Keratinocyte (primary cell): ENCODE data around the gene TH. TPM values are rescaled to one million over a fixed set of nuclear protein-coding genes. Genes with fewer than 3 reads are reported as not detected.

Experiments
- DNase-seq: peaks from one replicate; pipeline ENCODE4 v3.0.0-alpha.2; 2011; ENCODE audit warnings: low read depth, missing footprints, low spot score
- FAIRE-seq: peaks from 2 replicates; lab custom pipeline; 2011; peaks lifted over from hg19 to GRCh38; lab: Jason Lieb, UNC
- H2AFZ ChIP-seq: 2 replicates; pipeline ENCODE4 v1.6.0; 2012; ENCODE audit warnings: low read length, control low read depth, inconsistent platforms; ENCODE audit not compliant: control insufficient read depth
- H3K27ac ChIP-seq: 2 replicates; pipeline ENCODE4 v1.5.1; 2011; ENCODE audit warnings: low read length; ENCODE audit not compliant: control insufficient read depth, insufficient read depth
- H3K27me3 ChIP-seq: 3 replicates; pipeline ENCODE4 v1.6.0; 2011; ENCODE audit warnings: low read length; ENCODE audit not compliant: control insufficient read depth, insufficient read depth; ENCODE audit errors: extremely low read depth
- H3K36me3 ChIP-seq, 2 experiments: 2 replicates in 1 of 2; 3 replicates in 1 of 2; pipeline ENCODE4 v1.5.1; 2011; ENCODE audit warnings: low read length in 2 of 2, mild to moderate bottlenecking in 1 of 2; ENCODE audit not compliant: control insufficient read depth in 2 of 2, insufficient read depth in 2 of 2; ENCODE audit errors: extremely low read depth in 1 of 2
- H3K4me1 ChIP-seq: 3 replicates; pipeline ENCODE4 v1.5.1; 2011; ENCODE audit warnings: low read length; ENCODE audit not compliant: control insufficient read depth, insufficient read depth; ENCODE audit errors: extremely low read depth
- H3K4me2 ChIP-seq: 3 replicates; pipeline ENCODE4 v1.6.0; 2011; ENCODE audit warnings: low read depth, low read length; ENCODE audit not compliant: control insufficient read depth, insufficient read depth; ENCODE audit errors: extremely low read depth
- H3K4me3 ChIP-seq, 3 experiments: fragments of 200-600 bp in 1 of 3; sonication (generic) in 1 of 3; 2 replicates in 2 of 3; 3 replicates in 1 of 3; pipeline ENCODE4 v1.5.1; 2011 to 2016; ENCODE audit warnings: low read length in 3 of 3, mild to moderate bottlenecking in 3 of 3, control low read depth in 2 of 3, inconsistent platforms in 1 of 3, low read depth in 1 of 3, mixed read lengths in 1 of 3, mixed run types in 1 of 3, moderate library complexity in 1 of 3; ENCODE audit not compliant: control insufficient read depth in 2 of 3, insufficient read depth in 2 of 3; ENCODE audit errors: extremely low read depth in 1 of 3
- H3K79me2 ChIP-seq: 2 replicates; pipeline ENCODE4 v1.6.0; 2012; ENCODE audit warnings: low read length; ENCODE audit not compliant: control insufficient read depth, insufficient read depth
- H3K9ac ChIP-seq: 3 replicates; pipeline ENCODE4 v1.6.0; 2011; ENCODE audit warnings: low read length; ENCODE audit not compliant: control insufficient read depth, insufficient read depth; ENCODE audit errors: extremely low read depth
- H3K9me1 ChIP-seq: 3 replicates; pipeline ENCODE4 v1.6.0; 2011; ENCODE audit warnings: low read length; ENCODE audit not compliant: control insufficient read depth, insufficient read depth; ENCODE audit errors: extremely low read depth
- H3K9me3 ChIP-seq: 2 replicates; pipeline ENCODE4 v1.5.1; 2012; ENCODE audit warnings: low read depth, low read length; ENCODE audit not compliant: control insufficient read depth
- H4K20me1 ChIP-seq: 3 replicates; pipeline ENCODE4 v1.6.0; 2011; ENCODE audit warnings: low read length; ENCODE audit not compliant: control insufficient read depth, insufficient read depth; ENCODE audit errors: extremely low read depth
- CTCF ChIP-seq, 3 experiments: IDR thresholded peaks in 1 of 3; conservative IDR thresholded peaks in 1 of 3; optimal IDR thresholded peaks in 1 of 3; 2 replicates in 2 of 3; 3 replicates in 1 of 3; pipeline versions ENCODE3 to v1.5.1; 2011; ENCODE audit warnings: low read length in 3 of 3, mild to moderate bottlenecking in 3 of 3, moderate library complexity in 2 of 3, control low read depth in 1 of 3, inconsistent platforms in 1 of 3; ENCODE audit not compliant: insufficient read depth in 2 of 3; ENCODE audit errors: extremely low read depth in 1 of 3
- EZH2 ChIP-seq: IDR thresholded peaks from one replicate; pipeline ENCODE4 v1.6.1; 2012; ENCODE audit warnings: inconsistent platforms, mild to moderate bottlenecking, low read length, moderate library complexity
- dilution Hi-C: fragments of 300-500 bp; cut with MboI; formaldehyde crosslinking; loops from one replicate; pipeline ENCODE4 v1.7.0; 2020; ENCODE audit warnings: low sequenced_read_pairs; ENCODE audit not compliant: extremely low pct_ligation_motif_present
- polyA plus RNA-seq, 5 experiments: library from polyadenylated mRNA; depleted of rRNA in 3 of 5; stranded (reverse) in 3 of 5; stranded (forward) in 1 of 5; unstranded in 1 of 5; fragments of >200 nt; gene quantifications; 1 replicate in 1 of 5; 2 replicates in 3 of 5; 3 replicates in 1 of 5; pipeline versions ENCODE4 v1.2.1 to v1.2.3, GENCODE V29; 2011 to 2012; ENCODE audit warnings: missing spikeins in 2 of 5, low read depth in 1 of 5, low replicate concordance in 1 of 5

TH gene
- polyA plus RNA-seq, 1 donor (not counting 4 experiments of a cell fraction or from before 2014, with no cell fraction given) = 0.50 TPM

GRCh38 chr11:2185324-2186085, 13.9 kb upstream of the TH start:
- no peaks in the 10 kb centered on the region for H3K36me3 ChIP-seq
- H3K27me3 ChIP-seq = no peaks in the 10 kb centered on the region
- no peaks in the 10 kb centered on the region for H4K20me1 ChIP-seq
- no peaks in the 10 kb centered on the region for H3K9me3 ChIP-seq
- H3K4me1 ChIP-seq = peaks cover 27% of the 10 kb centered on the region
- no peaks in the 10 kb centered on the region for H3K79me2 ChIP-seq
- no peaks in the 10 kb centered on the region for H3K9me1 ChIP-seq
- no peak overlapping the region for H3K9ac ChIP-seq
- TF ChIP-seq CTCF (optimal IDR thresholded peaks at IDR 0.05 in 1 of 3, IDR thresholded peaks at IDR 0.05 in 1 of 3, conservative IDR thresholded peaks at IDR 0.05 in 1 of 3; ENCODE audit: extremely low read depth in 1 of 3, insufficient read depth in 2 of 3, low read length in 3 of 3) = no peak
- no peak for TF ChIP-seq EZH2
- dilution Hi-C loops = no loop called here
- H3K4me2 ChIP-seq = peak overlapping the region; percentile 22
- H3K4me3 ChIP-seq = no peak overlapping the region
- H2AFZ ChIP-seq = peak overlapping the region; percentile 53
- FAIRE-seq = no peak
- H3K27ac ChIP-seq = no peak overlapping the region
- no peak for DNase-seq

GRCh38 chr11:2182692-2183474, 11.3 kb upstream of the TH start:
- Histone ChIP-seq H3K9me1 (no peaks in the 10 kb centered on the region), H3K4me2 (no peak overlapping the region), H2AFZ (no peak overlapping the region), H4K20me1 (no peaks in the 10 kb centered on the region), H3K4me1 (peaks cover 53% of the 10 kb centered on the region), H3K4me3 (no peak overlapping the region), H3K27me3 (no peaks in the 10 kb centered on the region), H3K36me3 (no peaks in the 10 kb centered on the region), H3K79me2 (no peaks in the 10 kb centered on the region), H3K9me3 (no peaks in the 10 kb centered on the region), H3K9ac (no peak overlapping the region), H3K27ac (no peak overlapping the region)
- DNase-seq = no peak
- FAIRE-seq = no peak
- dilution Hi-C loops = no loop called here
- no peak for TF ChIP-seq CTCF (optimal IDR thresholded peaks at IDR 0.05 in 1 of 3, IDR thresholded peaks at IDR 0.05 in 1 of 3, conservative IDR thresholded peaks at IDR 0.05 in 1 of 3; ENCODE audit: extremely low read depth in 1 of 3, insufficient read depth in 2 of 3, low read length in 3 of 3)
- TF ChIP-seq EZH2 = no peak
